ENCODE measurements around the gene ZP3.
"Not testable (repeated sequence)": the region's sequence is repeated elsewhere in the genome, so short reads cannot be mapped to it uniquely, and the experiment has no call there.

The ZP3 gene

DNA sequence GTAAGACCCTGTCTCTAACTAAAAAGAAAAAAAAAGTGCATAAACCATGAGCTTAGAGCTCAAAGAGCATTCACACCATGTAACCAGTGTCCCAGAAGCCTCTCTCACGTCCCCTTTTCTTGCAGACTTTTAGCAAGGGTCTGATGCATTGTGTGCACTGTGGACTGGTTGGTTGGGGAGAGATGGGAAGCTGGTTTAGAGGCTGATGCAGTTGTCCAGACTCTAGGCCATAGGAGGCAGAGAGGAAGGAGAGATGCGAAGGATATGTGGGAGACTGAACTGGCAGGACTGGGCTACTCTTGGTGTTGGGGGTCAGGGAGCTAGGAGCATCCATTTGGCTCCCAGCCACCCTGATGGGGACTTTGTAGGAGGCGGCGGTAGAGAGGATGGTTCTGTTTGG, 17.0 kb upstream of the ZP3 start:
- no peak for DNase-seq

DNA sequence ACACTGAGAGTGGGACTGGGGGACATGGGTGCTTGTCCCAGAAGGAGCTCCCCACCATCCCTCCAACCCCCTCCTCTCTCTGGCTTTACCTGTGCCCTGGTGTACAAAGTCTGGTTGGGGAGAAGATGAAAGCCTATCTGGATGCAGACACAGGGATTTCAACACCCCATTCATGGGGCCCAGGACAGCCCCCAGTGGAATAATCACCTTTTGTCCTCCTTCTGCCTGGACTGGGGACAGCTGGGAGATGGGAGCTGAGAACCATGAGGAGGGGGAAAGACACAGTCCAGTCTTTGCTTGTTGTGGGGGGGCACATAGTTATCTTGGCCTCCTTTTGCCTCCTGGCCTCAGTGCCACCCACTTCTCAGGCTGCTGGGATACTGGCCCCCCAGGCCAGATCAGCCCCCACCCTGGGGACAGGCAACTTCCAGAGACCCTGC, 16.6 kb upstream of the ZP3 start:
- DNase-seq: no peak

DNA sequence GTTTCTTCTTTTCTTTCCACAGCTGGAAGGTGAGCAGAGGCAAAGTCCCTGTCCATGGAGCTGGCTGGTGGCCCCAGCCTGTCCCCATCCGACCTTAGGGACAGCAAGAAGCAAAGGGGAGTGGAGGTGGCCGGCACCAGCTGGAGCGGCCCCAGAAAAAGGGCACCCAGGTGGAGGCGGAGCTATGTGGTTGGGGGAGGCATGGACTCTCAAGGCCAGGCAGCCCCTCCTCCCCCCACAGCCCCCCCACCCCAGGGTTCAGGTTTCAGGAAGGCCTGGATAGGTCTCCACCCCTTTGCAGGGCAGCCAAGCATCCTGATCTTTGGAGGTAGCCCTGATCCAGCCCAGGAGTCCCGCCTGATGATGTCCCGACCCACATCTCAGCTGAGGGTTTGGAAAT, 15.2 kb upstream of the ZP3 start, which contains the start of gene SSC4D:
Gene SSC4D (minus strand): TSS at position 161 of the 400 bp plus-strand sequence. CDS start 5,258 bp downstream, outside the sequence.
- DNase-seq: no peak

DNA sequence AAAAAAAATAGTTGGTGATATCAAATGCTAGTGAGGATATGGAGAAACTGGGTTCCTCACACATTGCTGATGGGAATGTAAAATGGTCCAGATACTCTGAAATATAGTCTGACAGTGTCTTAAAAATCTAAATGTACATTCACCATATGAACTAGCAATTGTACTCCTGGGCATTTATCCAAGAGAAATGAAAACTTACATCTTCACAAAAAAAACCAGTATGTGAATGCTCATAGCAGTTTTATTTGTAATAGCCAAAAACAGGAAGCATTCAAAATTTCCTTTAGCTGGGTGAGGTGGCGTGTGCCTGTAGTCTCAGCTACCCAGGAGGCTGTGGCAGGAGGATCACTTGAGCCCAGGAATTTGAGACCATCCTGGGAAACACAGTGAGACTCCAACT, 13.1 kb upstream of the ZP3 start:
- DNase-seq: no peak

DNA sequence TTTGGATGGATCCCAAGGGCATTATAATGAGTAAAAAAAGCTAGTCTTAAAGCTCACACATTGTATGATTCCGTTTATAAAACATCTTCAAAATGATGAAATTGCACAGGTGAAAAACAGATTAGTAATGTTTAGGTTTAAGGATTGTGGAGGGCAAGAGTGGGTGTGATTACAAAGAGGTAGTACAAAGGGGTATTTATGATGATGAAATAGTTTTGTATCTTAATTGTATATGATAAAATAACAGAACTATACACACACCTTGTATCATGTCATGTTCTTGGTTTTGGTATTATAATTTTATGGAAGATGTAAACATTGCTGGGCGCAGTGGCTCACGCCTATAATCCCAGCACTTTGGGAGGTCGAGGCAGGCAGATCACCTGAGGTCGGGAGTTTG, 12.5 kb upstream of the ZP3 start:
- DNase-seq: no peak

DNA sequence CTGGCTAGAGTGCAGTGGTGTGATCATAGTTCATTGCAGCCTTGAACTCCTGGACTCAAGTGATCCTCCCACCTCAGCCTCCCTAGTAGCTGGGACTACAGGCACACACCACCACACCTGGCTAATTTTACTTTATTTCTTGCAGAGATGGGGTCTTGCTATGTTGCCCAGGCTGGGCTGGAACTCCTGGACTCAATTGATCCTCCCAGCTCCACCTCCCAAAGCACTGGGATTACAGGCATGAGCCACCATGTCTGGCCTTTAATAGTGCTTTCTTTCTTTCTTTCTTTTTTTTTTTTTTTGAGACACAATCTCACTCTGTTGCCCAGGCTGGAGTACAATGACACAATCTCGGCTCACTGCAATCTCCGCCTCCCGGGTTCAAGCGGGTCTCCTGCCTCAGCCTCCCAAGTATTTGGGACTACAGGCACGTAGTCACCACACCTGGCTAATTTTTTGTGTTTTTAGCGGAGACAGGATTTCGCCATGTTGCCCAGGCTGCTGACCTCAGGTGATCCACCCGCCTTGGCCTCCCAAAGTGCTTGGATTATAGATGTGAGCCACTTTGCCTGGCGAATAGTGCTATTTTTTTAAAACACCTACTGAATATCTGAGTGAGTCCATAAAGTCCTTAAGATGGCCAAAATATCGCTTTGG, 7.0 kb upstream of the ZP3 start:
- DNase-seq: not testable (repeated sequence)

DNA sequence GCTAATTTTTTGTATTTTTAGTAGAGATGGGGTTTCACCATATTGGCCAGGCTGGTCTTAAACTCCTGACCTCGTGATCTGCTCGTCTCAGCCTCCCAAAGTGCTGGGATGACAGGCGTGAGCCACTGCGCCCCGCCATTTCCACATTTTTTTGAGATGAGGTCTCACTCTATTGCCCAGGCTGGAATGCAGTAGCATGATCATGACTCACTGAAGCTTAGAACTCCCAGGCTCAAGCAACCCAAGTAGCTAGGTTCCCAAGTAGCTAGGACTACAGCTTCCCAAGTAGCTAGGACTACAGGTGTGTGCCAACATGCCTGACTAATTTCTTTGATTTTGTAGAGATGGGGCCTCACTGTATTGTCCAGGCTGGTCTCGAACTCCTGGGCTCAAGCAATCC, 3.7 kb upstream of the ZP3 start:
- DNase-seq: not testable (repeated sequence)

DNA sequence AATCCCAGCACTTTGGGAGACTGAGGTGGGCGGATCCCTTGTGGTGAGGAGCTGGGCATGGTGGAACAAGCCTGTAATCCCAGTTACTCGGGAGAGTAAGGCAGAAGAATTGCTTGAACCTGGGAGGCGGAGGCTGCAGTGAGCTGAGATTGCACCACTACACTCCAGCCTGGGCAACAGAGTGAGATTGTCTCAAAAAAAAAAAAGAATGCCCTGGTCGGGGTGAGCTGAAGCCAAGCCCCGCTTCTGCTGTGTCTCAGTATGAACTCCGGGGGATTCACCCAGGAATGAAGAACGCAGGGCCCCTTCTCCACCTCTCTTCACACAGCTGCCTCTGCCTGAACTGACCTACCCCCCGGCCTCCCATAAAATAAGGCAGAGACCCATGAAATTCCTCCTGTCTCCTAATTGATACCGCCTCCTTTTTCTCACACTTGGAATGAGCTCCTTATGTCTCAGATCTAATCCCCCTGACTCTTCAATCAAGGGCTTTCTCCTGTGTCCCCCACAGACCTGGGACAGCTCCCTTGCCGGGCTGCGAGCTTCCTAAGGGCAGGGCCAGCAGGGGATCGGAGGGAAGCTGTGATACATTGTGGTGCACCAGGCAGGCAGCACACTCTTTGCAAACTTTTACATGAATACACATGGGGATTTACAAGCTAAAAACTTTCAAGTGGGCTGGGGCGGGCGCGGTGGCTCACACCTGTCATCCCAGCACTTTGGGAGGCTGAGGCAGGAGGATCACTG, 911 bp upstream of the ZP3 start:
- no peak for DNase-seq

DNA sequence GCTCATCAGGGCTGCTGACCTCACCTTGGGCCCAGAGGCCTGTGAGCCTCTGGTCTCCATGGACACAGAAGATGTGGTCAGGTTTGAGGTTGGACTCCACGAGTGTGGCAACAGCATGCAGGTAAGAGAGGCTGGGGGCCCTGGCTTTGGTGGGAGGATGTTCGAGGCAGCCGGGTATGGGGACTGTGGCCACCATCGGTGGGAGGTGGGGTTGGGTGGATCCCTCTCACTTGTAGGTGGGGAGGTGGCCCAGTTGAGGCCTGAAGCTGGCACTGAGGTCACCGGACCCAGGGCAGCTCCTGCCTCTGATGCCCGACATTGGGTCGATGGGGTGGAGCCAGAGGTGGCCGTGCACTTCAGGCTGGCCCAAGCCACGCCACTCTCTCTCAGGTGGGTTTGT, 406 bp downstream of the ZP3 start:
- DNase-seq: no peak

DNA sequence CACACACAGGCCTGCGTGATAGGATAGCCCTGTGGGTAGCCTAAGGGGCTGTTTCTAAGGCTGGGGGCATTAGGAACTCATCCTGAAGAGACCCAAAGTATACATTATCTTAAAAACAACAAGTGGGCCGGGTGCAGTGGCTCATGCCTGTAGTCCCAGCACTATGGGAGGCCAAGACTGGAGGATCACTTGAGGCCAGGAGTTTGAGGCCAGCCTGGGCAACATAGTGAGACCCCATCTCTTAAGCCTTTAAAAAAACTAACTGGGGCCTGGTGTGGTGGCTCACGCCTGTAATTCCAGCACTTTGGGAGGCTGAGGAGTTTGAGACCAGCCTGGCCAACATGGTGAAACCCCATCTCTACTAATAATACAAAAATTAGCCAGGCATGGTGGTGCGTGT, 808 bp downstream of the ZP3 start:
- DNase-seq: not testable (repeated sequence)

DNA sequence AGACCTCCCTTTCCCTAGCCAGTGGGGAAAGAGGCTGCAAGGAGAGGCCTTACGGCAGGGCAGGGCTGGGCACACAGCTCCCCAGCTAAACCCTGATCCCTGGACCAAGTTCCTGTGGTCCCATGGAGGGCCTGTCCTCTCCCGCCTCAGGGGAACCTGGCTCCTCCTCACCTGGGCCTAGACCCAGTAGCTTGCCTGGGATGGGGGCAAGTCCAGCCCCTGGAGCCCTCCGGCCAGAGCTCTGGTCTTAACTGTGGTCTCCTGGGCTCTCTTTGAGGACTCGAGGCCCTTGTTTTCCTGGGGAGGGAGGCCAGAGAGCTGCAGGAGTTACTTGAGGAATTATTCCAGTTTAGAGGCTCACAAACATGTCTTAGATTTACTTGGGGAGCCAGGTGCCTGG, 1.5 kb downstream of the ZP3 start:
- DNase-seq: no peak

DNA sequence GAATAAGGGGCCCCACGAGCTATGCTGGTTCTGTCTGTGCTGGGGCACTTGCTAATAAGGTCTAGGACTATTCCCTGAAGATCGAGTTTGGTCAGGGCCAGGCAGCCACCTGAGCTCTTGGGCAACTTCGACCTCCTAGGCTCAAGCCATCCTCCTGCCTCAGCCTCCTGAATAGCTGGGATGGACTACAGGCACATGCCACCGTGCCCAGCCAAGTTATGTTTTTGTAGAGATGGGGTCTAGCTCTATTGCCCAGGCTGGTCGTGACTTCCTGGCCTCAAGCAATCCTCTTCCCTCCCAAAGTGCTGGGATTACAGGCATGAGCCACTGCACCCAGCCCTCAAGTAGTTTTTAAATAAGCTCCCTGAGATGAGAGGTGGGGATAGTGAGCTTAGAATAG, 2.9 kb downstream of the ZP3 start:
- DNase-seq: no peak

DNA sequence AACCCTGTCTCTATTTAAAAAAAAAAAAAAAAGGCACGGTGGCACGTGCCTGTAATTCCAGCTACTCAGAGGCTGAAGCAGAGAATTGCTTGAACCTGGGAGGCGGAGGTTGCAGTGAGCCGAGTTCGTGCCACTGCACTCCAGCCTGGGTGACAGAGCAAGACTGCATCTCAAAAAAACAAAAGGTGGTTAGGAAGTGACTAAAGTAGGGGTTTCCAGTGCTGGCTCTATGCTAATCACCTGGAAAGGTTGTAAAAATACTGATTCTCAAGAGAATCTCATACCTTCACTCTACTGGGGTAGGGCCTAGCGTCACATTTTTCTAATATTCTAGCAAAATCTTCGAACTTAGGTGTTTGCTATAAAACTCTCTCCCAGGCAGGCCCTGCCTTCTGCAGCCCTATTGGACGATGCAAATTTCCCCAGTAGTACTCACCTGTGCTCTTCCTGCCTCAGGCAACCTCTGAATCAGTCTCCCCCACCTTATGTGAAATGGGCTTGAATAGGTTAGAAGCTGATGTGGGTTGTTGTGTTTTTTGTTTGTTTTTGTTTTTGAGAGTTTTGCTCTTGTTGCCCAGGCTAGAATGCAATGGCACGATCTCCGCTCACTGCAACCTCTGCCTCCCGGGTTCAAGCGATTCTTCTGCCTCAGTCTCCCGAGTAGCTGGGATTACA, 3.5 kb downstream of the ZP3 start:
- no peak for DNase-seq

DNA sequence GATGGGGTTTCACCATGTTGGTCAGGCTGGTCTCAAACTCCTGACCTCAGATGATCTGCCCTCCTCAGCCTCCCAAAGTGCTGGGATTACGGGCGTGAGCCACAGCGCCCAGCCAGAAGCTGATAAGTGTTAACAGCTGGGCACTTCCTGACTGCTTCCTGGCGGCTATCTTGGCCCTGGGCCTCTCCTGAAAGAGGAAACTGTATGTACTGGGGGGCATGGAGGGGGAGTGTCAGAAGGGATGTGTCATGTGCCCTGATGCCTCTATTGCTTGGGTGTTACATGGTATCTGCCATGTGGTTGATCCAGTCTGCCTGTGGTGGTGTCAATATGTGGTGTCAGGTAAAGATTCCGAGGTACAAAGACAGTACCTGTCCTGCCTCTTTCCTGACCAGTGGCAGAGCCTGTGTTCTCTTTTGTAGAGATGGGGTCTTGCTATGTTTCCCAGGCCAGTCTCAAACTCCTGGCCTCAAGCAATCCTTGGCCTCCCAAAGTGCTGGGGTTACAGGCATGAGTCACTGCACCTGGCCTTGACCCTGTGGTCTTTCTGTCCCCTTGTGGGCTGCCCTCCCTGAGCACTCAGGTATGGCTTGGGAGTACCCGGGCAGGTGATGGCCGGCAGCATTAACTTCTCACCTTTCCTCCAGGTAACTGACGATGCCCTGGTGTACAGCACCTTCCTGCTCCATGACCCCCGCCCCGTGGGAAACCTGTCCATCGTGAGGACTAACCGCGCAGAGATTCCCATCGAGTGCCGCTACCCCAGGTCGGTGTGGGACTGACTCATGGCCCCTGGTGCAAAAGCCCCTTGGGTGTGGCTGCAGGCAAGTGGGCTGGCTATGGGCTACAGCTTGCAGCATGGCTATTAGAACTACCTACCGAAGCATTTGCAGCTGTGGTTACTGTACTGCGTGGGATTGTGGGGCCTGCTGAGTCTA, 4.4 kb downstream of the ZP3 start:
- no peak for DNase-seq

DNA sequence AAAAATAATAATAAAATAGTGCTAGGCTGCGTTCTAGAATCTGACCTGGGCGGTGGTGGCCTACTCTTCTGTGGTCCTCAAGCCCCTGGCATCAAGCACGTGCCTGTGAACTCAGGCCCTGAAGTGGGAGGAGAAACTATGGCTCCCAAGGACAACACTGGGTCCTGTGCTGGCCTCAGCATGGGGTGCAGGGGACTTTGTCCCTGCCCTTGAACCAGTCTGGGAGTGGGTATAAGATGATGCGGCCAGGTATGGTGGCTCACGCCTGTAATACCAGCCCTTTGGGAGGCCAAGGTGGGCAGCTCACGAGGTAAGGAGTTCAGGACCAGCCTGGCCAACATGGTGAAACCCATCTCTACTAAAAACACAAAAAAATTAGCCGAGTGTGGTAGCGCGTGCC, 5.5 kb downstream of the ZP3 start:
- no peak for DNase-seq

DNA sequence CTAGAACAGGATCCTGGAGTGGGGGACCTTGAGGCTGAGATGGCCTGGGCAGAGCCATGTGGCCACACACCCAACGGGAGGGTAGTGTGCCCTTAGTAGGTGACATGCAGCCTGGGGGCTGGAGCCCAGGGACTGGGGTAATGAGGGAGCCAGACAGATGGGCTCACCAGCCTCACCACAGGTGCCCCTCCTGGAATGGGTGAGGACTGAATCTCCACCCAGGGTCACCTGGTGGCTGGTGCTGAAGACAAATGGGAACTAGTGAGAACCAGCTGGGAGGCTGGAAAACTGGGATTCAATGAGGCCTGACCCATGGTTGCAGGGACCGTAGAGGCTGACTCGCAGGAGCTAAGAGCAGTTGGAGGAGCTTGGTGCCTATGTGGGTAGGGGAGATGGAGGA, 6.1 kb downstream of the ZP3 start:
- DNase-seq: no peak

DNA sequence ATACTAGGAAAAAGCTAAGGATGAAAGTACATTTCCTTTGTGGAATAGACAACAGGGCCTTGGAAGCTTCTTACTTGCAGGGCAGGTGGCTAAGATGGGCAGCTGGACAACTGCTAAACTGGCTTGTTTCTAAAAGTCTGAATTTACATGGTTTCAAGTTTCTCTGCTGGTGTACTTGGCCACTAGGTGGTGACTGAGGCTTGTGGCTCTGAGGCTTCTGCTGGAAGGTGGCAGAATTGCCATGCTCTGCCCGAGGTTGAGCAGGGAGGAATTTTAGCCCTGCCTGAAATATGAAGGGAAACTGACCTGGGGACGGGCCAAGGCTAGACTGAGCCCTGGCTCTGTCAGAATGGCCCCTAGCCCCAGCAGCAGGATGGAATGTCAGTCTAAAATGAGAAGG, 13.1 kb downstream of the ZP3 start:
- peak; percentile 27 for DNase-seq

DNA sequence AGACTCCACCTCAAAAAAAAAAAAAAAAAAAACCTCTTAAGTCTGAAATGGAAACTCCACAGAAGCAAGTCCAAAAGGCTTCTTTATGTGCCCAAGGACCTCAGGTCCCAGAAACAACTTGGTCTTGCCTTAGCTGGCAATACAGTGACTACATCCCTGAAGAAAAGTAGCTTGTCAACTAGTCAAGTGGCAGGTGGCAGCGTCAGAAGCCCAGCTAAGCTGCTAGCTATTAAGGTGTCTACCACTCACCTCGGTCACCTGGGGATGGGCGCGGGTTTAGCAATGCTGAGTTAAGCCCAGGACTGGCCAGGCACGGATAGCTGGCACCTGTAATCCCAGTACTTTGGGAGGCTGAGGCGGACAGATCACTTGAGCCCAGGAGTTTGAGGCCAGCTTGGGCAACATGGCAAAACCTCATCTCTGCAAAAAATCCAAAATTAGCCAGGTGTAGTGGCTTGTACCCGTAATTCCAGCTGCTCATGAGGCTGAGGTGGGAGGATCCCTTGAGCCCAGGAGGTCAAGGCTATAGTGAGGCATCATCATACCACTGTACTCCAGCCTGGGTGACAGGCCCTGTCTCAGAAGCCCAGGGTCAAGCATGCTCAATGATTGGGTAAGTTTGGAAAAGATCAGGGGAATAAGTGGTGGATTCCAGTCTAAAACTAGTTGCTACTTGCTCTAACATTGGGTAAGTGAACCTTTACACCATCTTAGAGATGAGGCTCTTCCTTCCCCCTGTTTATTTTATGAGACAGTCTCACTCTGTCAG, 14.6 kb downstream of the ZP3 start:
- not testable (repeated sequence) for DNase-seq

DNA sequence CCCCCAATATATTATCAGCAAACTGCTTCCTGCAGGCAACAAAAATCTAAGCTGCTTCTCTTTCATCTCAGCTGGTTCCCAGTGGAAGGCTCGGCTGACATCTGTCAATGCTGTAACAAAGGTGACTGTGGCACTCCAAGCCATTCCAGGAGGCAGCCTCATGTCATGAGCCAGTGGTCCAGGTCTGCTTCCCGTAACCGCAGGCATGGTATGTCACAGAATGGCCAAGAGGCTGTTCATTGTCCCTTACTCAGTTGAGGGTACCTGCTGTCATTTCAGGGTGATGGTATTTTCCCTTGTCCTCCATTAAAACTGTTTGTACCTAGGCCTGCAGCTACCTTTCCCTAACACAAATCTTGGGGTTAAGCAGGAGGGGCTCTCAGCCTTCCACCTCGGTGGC, 15.7 kb downstream of the ZP3 start:
- DNase-seq: not testable (repeated sequence)

DNA sequence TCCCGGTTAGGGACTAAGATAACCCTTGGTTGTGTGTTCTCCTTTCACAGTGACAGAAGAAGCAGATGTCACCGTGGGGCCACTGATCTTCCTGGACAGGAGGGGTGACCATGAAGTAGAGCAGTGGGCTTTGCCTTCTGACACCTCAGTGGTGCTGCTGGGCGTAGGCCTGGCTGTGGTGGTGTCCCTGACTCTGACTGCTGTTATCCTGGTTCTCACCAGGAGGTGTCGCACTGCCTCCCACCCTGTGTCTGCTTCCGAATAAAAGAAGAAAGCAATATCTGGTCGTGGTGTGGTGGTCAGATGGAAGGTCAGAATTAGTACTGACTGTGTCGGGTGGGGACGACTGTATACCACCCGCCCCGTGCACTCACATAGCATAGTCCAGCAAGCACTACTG, 17.0 kb downstream of the ZP3 start:
- DNase-seq: not testable (repeated sequence)

DNA sequence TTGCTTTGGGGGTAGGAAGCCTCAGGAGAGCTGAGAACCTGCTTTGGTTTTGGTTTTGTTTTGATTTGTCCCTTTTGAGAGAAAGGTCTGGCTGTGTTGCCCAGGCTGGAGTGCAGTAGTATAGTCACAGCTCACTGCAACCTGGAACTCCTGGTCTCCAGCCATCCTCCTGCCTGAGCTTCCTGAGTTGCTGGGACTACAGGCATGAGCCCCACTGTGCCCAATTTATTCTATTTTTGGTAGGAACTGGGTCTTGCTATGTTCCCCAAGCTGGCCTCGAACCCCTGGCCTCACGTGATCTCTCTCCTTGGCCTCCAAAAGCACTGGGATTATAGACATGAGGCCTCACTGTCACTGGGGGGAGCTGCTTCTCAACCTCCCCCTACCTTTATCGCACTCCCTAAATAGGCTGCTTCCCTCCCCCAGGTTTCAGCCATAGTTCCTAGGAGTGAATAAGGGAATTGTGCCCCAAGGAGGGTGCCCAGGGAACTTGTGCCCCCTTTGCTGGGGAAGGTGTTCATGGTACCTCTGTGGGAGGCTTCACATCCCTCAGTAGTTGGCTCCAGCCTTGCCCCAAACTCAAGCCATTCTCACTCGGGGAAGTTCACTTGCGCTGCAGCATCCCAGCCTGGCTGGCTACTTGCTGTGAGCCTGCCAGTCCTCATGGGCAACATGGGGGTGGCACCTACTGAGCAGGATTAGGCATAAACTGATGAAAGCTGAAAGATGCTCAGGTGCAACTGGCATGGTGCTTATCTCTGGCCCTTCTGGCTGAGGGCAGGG, 18.1 kb downstream of the ZP3 start:
- not testable (repeated sequence) for DNase-seq
